Stimulated activated naive CD8-positive, alpha-beta T cell treated with anti-CD3 and anti-CD28 coated beads, Interleukin-15, Interleukin-2, amounts not matched to agents 100 U/mL and 50 U/mL, for 24 hours (primary cell): ENCODE results near the gene MICAL3.

Source experiments
- ATAC-seq: fragments of 150-1000 bp; cut with Tn5 transposase; one replicate; pipeline ENCODE4 v1.10.0; 2021
- DNase-seq: peaks from one replicate; pipeline ENCODE4 v3.0.0; 2021

MICAL3 gene

DNA sequence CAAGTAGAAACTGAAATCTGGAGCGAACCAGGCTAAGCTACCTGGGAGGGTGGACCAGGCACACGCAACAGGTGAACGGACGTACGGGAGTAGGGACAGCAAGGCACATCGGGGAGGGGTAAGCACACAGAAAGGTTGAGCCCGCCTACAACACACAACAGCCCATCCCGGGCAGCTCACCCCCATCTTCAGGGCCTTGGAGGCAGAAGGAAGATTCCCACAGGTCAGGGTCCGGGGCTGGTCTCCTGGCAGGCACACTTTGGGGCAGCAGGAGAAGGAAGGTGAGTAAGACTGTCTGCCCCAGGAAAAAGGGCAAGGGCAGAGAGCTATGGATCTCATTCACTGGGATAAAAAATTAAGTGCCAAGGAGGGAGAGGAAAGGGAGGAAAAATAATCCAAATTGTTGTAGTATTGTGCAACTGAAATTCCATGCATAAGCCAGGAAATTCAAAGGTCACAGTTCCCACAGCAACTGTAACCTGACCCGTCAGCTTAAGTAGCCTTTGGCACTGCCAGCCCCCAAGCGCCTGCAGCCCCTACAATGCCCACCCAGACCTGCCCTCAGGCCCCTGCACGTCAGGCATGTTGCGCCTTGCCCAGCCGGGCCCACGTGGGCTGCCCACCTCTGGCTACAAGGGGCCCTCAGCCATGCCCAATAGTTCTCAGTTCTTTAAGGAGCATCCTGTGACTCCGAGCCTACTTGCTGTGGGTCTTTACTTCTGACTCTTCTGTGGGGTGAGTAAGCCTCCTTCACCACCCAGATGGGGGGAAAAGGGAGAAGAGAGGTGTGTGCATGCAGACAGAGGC lies 51.8 kb downstream of the MICAL3 start:
- DNase-seq (no peak), ATAC-seq (no peak)

DNA sequence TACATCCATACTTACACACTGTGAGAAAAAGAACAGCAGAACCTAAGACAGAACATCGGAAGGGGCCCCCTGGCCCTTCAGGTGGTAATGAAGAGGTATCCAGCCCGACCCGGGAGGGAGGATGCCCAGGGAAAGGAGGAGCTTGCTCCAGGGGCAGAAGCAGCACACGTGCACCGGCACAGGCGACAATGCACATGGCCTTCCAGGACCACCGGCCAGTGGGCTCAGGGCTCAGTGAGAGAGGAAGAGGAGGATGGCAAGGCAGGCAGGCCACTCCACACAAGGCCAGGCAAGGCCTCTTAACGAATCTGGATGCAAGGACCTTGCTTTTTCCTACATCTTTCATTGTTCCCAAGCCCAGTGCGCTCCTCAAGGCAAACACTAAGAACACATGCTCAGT lies 52.6 kb downstream of the MICAL3 start:
- no peak for DNase-seq
- ATAC-seq: no peak

DNA sequence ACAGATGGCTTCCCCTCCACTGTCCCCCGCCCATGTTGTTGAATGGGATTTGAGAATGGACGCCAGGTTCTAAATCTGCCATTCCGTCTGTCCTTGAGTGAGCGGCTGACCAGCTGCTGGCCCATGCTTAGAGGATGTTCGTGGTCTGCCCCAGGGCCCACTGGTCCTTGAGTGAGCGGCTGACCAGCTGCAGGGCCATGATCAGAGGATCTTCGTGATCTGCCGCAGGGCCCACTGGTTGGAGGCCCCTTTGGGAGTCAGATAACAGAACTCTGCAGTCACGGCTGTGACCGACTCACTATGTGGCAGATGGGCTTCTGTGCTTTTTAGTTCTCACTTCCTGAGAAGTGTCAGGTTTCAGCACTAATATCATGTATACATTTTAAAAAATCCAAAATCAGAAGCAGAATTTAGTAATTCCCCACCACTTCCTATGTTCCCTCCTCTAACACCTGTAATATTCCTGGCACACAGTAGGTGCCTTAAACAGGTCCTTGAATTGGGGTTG lies 54.1 kb downstream of the MICAL3 start:
- ATAC-seq: no peak
- no peak for DNase-seq

DNA sequence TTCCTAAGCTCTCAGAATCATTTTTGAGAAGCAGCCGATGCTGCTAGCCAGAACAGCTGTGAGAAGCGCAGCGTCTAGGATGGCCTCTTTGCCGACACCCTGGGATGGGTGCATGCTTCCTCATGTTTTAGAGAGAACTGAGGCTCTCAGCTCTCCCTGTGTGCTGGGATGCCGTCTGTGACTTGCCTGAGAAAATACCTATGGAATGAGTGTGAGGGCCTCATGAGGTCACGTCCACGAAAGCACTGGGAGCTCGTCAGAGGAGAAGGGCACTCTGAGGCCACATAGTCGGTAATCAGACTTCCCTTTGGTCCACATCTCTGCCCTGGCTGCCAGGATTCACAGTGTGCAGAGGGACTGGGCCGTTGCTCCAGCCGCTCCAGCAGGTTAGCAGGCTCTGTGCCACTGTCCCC lies 54.7 kb downstream of the MICAL3 start:
- DNase-seq (no peak), ATAC-seq (no peak)

DNA sequence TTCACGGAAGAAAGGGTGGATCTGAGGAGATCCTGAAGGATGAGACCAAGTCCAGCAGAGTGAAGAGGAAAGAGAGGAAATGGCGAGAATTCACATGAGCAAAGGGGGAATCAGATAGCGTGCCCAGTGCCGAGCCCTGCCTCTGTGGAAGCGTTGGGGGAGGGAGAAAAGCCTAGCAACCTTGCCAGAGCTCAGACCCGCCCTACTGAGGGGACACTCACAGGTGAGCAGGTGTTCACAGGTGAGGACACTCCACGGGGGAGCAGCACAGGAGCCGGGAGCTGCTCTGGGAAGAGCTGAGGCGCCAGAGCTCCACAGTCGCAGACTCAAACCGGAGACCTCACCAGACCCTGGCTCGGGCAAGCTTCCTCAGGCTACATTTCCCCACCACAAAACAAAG lies 56.2 kb downstream of the MICAL3 start:
- DNase-seq: no peak
- no peak for ATAC-seq

DNA sequence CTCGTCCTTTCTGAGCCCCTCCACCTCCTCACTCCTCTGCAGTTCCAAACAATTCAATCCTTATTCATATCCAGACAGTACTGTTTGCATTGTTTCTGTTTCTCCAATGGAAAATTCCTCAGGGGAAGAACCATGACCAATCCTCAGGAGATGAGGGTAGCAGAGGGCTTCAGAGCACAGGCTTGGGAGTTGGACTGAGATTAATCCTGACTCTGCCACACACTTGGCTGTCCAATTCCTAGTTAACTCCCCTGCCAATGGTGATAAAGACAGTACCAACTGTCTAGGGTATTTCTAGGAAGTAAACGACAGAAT lies 58.0 kb downstream of the MICAL3 start:
- no peak for DNase-seq
- no peak for ATAC-seq

DNA sequence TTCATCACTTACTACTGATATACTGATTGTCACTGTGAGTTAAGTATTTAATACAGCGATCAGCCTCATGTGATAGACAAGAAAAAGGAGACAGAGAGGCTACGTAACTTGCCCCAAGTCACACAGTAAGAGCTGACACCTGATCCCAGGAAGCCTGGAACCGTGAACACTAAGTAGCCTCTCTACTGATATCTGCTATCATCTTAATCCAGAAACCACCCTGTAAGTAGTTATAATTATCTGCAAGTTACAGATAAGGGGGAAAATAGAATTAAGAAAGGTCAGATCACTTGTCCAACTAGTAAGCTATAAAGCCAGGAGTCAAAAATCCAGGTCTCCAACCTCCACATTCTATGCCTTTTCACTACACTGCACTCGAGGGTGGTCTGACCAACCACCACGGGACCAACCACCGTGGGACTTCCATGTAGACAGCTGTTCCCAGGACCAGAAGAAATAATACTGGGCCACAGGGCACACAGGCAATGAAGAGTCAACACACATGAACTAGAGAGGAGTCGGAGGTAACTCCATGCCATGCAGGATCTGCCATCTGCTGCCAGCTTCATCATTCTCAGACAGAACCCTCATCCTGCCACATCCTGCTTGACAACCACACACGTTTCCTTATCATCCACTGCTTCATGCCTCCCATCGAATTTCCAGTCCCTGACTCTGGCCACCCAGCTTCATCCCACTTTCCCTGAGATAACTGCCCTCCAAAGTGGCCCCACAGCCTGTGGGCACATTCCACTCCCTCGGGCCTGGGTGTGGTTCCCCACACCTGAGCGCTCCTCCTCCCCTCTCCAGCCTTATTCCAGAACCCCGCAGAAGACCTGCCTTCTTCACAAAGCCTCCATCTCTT lies 58.6 kb downstream of the MICAL3 start:
- ATAC-seq (no peak), DNase-seq (no peak)

DNA sequence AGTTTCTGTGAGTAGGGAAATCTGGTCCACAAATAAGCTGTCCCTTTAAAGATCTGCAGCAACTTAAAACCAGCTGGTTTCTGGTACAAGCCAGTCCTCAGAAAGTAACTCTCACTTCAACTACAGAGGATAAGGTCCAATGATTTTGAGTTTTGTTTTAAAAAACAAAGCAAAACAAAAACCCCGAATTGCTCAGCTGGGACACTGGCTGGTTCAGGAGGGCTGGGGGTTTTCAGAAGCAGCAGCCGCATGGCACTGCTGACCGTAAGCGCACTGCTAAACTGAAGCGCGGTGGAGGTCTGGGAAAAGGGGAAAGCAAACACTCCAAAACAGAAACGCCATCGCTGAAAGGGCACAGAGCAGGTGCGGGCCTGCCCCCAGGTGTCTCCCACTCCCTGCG lies 59.7 kb downstream of the MICAL3 start:
- DNase-seq: no peak
- ATAC-seq: peak; percentile 26

DNA sequence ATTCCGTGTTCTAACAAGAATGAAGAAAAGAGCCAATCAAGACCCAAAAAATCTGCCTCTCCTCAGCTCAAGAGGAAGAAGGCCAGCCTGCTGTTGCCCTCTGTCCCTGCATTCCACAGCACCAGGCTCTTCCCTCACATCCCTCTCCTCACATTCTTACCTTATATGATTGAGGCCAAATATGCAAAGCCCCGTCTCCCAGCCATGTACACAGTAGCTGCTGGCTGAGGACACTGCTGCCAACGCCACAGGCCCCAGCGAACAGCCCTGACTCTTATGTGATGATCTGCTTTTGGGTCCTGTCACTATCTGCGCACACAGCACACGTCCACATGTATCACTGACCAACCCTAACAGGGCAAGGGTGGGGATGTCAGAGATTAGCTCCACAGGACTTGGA lies 60.2 kb downstream of the MICAL3 start:
- ATAC-seq (no peak), DNase-seq (no peak)

DNA sequence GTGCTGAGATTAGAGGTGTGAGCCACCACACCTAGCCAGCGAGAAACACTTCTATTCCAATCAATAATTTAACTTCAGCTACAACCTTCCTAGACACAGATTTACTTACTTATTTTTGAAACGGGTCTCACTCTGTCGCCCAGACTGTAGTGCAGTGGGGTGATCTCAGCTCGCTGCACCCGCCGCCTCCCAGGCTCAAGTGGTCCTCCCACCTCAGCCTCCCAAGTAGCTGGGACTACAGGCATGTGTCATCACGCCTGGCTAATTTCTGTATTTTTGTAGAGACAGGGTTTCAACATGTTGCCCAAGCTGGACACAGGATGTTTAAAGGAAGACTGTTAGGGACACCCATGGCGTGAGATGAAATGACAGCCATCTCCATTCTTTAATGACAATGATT lies 61.3 kb downstream of the MICAL3 start:
- no peak for ATAC-seq
- no peak for DNase-seq

DNA sequence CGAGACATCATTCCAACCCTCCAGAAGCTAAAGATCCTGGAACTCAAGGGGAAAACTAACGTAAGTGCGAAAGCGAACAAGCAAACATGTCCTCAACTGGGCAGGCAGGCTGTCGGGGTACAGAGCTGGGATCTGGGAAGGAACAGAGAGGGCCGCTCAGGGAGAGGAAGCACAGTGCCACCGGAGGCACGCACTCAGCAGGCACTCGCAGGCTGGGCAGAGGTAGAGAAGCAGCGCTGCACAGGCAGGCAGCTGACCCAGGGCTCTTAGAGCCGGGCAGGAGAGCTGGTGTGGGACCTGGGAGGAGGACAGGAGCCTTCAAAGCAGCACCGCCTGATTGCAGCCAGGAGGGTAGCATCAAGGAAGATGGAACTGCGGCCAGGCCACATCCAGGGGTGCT lies 62.2 kb downstream of the MICAL3 start:
- no peak for DNase-seq
- no peak for ATAC-seq

DNA sequence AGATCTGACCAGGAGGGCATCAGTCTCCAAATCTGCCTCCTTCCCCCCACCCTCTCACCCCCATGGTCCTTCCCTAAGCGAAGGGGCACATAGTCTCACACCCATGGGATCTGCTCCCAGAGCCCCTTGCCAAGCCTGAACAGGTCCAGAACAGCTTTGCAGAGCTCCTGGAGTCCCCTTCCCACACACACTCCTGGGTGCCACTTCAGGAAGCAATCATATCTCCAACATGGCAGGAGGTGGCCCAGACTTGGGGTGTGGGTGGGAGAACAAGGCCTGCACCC lies 63.0 kb downstream of the MICAL3 start:
- DNase-seq (no peak), ATAC-seq (no peak)

DNA sequence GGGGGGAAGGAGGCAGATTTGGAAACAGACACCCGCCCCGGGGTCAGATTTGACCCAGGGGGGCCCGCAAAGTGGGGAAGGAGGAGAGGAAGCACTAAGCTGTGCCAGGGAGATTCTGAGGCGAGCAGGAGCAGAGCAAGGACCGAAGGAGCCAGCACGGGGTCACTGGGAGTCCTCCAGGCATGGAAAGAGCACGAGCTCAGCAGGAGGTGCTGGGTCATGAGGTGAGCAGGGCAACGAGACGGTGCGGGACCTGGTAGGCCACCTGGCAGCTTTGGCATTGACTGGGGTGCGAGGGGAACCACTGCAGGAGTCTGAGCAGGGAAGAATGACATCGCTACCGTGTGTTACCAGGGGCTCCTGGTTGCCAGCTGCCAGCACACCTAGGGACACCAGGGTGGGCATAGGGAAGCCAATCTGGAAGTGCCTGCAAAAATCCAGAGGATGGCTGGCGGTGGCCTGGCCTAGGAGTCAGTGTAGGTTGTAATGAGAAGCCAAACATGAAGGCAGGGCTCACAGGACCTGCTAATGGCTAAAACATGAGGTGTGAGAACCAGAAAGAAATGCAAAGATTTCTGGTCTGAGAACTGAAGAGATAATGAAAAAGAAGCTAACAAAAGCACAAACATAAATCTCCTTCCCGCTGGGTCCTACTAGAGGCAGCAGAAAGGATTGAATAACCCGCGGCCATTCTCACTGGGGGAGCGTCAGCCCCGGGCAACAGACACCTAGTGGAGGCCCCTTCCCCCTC lies 63.5 kb downstream of the MICAL3 start:
- no peak for DNase-seq
- no peak for ATAC-seq

DNA sequence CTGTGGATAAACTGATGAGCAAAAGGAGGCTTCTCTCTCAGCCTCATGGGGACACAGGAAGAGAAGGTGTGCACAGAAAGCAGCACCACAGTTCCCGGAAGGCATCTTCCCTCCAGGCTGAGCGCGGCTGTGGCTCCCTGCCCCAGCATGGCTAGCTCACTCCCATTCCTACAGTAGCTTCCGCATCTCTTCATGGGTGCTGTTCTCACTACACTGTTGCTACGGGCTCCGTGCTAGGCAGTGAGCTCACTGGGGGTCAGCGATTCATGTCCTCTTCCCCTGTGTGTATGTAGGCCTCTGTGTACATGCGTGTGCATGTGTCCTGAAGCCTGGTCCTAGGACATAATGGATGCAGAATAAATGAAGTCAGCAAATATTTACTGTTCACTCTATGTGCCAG lies 64.3 kb downstream of the MICAL3 start:
- ATAC-seq (no peak), DNase-seq (no peak)

DNA sequence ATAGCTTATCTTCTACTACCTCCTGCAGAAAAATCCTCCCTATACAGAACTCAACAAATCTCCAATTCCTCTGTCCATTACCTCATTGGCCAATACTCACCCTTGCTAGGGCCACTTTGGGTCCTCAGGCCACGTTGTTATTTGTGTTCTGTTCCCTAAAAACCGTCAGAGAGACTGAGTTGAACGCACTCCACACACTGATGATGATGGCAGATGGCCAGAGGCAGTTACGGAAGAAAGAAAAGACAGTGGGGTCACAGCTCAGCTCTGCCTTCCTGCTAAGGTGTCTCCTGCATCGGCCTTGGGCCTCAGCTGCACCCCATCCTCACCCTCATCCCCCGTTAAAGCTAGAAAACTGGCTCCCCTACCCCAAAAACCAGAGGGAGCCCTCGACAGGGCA lies 66.2 kb downstream of the MICAL3 start:
- ATAC-seq (no peak), DNase-seq (no peak)

DNA sequence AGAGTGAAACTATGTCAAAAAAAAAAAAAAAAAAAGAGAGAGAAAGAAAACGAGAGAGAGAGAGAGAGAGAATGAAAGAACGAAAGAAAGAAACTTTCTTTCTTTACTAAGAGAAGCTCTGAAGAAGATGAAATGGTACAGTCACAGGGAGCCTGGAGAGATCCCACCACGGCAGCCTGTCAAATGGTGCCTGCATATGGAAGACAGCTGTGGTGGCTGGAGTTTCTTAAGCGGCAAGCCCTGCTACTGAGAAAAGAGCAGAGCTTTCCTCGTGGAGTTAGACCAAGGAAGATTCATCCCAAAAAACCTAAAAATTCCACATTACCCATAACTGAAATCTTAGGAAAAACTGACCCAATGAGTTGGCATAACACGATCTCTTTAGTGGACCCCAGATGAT lies 66.7 kb downstream of the MICAL3 start:
- DNase-seq (no peak), ATAC-seq (no peak)

DNA sequence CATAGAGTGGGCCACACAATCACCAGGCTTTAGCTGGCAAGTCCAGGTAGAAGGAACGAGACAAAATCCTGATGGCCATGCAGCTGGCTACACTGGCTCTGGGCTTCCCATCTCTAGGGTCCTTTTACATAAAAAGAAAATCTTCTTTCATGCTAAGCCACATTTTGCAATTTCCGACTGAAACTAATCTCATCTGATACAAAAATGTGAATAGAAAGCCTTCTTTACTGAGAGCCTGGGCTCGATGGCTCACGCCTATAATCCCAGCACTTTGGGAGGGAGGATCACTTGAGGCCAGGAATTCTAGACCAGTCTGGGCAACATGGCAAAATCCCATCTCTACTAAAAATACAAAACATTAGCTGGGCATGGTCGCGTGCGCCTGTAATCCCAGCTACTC lies 67.2 kb downstream of the MICAL3 start:
- no peak for DNase-seq
- no peak for ATAC-seq

DNA sequence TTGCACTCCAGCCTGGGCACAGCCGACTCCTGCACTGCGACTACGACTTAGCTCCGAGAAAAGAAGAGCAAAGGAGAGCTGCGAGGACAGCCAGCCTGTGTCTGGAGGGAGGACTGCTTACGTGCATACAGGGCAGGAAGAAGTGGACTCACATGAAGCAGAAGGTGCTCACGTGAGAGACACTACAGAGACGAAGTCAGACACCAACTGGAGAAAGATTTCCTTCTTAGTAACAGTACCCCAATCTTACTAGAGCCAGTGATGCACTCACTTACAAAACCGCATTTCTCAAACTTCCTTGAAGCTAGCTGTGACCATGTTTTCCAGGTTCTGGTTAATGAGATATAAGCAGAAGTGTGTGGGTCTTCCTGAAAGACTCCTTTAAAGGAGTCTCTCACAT lies 67.7 kb downstream of the MICAL3 start:
- ATAC-seq (no peak), DNase-seq (no peak)

DNA sequence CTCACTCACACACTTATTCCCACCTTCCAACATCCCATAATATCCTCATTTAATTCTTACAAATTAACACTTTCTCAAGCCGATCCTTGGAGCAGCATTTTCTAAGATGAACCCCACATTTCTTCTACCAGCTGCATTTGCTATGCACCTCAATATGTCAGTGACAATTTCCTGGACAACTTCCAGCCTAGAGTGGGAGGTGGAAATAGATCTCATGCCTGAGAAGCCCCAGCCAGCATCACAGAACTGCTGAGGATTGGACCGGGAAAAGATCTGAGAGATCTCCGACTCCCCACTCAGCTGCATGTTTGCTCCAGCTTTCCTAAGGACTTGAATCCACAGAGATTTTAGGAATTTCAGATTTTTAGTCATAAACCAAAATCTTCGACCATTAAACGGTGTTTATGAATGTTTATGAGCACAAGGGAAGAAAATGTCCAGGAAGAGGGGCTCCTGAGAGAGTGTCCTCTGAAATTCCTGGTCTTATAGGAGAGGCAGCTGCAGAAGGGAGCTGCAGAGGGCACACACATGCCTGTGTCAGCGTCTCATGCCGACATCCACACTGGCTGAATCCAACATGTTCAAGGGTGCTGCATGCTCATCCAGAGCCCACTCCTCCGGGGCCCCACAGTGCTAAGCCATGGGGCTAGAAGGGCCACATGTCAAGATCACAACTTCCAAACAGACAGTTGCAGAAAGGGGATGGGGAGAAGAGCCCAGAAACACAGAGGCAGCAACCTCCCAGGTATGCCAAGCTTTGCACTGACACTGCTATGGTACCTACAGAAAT lies 68.6 kb downstream of the MICAL3 start:
- no peak for ATAC-seq
- DNase-seq: no peak

DNA sequence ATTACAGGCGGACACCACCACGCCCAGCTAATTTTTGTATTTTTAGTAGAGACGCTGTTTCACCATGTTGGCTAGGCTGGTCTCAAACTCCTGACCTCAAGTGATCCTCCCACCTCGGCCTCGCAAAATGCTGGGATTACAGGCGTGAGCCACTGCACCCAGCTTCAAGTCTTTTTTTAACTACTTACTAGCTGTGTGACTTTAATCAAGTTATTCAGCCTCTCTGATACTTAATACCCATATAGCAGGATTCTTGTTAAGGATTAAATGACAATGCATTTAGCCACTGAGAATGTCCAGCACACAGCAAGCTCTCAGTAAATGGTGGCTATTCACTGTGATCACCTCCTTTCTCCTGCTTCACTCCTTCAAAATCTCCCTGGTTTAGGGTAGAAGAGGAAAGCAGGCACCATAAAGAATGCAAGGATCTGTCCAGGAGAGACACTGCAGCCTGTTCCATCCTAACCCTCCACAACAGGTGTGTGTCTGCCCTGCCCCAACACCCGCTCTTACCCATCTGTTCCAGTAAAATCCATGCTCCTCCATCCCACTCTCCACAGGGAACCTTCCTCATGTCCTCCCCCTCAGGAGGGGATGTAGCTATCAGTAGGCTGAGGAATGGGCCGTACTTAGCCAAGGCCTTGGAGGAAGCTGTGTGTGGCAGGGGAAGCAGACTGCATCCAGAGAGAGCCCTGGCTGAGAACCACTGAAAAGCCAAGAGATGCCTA lies 69.3 kb downstream of the MICAL3 start:
- ATAC-seq (no peak), DNase-seq (no peak)

DNA sequence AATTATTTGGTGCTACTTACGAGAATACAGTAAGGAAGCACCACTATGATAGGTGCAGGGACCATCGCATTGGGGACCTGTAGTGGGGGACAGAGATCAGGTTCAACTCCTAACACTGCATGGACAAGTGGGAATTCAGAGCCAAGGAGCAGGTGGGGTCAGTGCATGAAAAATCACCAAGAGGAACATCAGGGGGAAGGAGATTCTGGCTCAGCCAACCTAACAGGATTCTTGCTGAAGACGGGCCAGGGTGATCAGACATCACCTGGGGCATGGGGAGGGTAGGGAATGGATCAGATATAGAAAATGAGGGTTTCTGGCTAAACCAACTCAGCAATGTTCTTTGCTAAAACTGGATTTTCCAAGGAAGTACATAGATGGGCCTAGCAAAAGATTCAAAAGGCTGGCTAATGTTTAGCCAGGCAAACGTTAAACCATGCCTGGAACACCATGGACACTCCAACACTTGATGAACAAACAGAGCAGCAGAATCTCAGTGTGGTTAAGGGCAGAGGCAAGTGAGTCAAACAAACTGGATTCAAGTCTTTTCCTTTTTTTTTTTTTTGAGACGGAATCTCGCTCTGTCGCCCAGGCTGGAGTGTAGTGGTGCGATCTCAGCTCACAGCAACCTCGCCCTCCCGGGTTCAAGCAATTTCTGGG lies 70.0 kb downstream of the MICAL3 start:
- DNase-seq: no peak
- ATAC-seq: no peak
